ENCODE results near the gene SDC3. TPM values are rescaled to one million over a fixed set of nuclear protein-coding genes. Genes with fewer than 3 reads are reported as not detected.

The SDC3 gene
- total RNA-seq, 1 experiment from 2014 or later: 32.3 TPM

DNA sequence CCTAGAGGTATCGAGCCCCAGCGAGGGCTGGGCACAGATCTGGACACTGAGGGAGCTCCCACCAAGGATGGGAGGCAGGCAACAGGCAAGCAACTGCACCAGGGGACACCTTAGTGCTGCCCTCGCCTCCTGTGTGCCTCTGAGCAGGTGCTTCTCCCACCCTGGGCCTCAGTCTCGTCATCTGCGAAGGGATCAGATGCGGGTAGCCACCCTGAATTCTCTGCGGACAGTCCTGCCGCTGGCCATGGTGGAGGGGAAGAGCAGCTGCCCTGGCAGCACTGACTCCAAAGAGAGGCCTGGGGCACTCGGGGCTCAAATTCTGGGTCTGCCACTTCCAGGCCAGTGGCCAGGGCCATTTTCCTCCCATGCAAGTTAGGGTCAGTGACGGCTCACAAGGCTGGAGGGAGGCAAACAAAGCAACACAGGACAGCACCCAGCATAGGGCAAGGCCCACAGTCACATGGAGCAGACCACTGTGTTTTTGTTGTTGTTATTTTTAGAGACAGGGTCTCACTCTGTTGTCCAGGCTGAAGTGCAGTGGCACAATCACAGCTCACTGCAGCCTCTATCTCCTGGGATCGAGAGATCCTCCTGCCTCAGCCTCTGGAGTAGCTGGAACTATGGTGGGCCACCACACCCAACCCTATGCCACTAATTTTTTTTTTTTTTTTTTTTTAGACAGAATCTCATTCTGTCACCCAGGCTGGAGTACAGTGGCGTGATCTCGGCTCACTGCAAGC lies 7.1 kb upstream of the SDC3 start:
- CTCF ChIA-PET: interaction anchor here (1.2 to 17.8 kb wide), 4 partner anchors 116 to 191 kb away, joined by 5 to 606 read pairs (median 77); no protein-coding TSS in a partner anchor
- no peak for ATAC-seq
- Mint-ChIP-seq H3K27me3 (ENCODE audit: low read depth) (no peaks in the 10 kb centered on the region), H3K9me3 (no peaks in the 10 kb centered on the region), H3K36me3 (no peaks in the 10 kb centered on the region), H3K27ac (no peak overlapping the region), H3K4me3 (no peak overlapping the region), H3K4me1 (peaks cover 6% of the 10 kb centered on the region)
- no peak for DNase-seq (ENCODE audit: low spot score)
- POLR2A ChIA-PET: interaction anchor here (0.5 kb wide), 1 partner anchor 17 kb away, joined by 3 read pairs; no protein-coding TSS in a partner anchor
- TF ChIP-seq ZNF121 (CRISPR knock-in tag; IDR thresholded peaks at IDR 0.05) (peak; percentile 58; the same call in 1 of the 2 replicates), RORB (CRISPR knock-in tag; IDR thresholded peaks at IDR 0.05) (no peak)

GRCh38 chr1:30914931-30915330 lies 6.4 kb upstream of the SDC3 start:
- CTCF ChIA-PET: interaction anchor here (0.6 to 17.8 kb wide), 5 partner anchors 115 to 191 kb away, joined by 3 to 606 read pairs (median 20); no protein-coding TSS in a partner anchor
- TF ChIP-seq ARID4B (CRISPR knock-in tag; IDR thresholded peaks at IDR 0.05; ENCODE audit: borderline replicate concordance) (no peak), MYBL2 (CRISPR knock-in tag; IDR thresholded peaks at IDR 0.05) (no peak)
- Mint-ChIP-seq H3K27ac (no peak overlapping the region), H3K27me3 (ENCODE audit: low read depth) (no peaks in the 10 kb centered on the region; the same call in 1 of the 2 replicates), H3K4me3 (no peak overlapping the region), H3K4me1 (peaks cover 14% of the 10 kb centered on the region), H3K36me3 (no peaks in the 10 kb centered on the region), H3K9me3 (no peaks in the 10 kb centered on the region)
- DNase-seq (ENCODE audit: low spot score) (no peak), ATAC-seq (no peak)
- POLR2A ChIA-PET: no interaction called here

- DNase-seq (ENCODE audit: low spot score) (no peak), ATAC-seq (no peak)
- ChIA-PET POLR2A (no interaction called here), CTCF (interaction anchor here (0.6 to 17.8 kb wide), 4 partner anchors 115 to 135 kb away, joined by 3 to 606 read pairs (median 77); no protein-coding TSS in a partner anchor)
- no peaks in the 10 kb centered on the region for H3K36me3 Mint-ChIP-seq
- H3K27me3 Mint-ChIP-seq (ENCODE audit: low read depth): peaks cover 1% of the 10 kb centered on the region
- no peak overlapping the region for H3K27ac Mint-ChIP-seq
- H3K4me3 Mint-ChIP-seq: no peak overlapping the region
- no peaks in the 10 kb centered on the region for H3K9me3 Mint-ChIP-seq
- H3K4me1 Mint-ChIP-seq: peaks cover 17% of the 10 kb centered on the region
- TF ChIP-seq PRRX2 (CRISPR knock-in tag; IDR thresholded peaks at IDR 0.05): no peak
- TF ChIP-seq SP1 (CRISPR knock-in tag; conservative IDR thresholded peaks at IDR 0.05): no peak
- no peak for TF ChIP-seq ELF4 (CRISPR knock-in tag; IDR thresholded peaks at IDR 0.05; ENCODE audit: low read depth)
- no peak for TF ChIP-seq JAZF1 (CRISPR knock-in tag; IDR thresholded peaks at IDR 0.05)
- TF ChIP-seq IRF2 (CRISPR knock-in tag; IDR thresholded peaks at IDR 0.05; ENCODE audit: borderline replicate concordance, low read depth): no peak
- no peak for TF ChIP-seq SMAD3 (CRISPR knock-in tag; IDR thresholded peaks at IDR 0.05; ENCODE audit: borderline replicate concordance)
- TF ChIP-seq, protein P1, sequence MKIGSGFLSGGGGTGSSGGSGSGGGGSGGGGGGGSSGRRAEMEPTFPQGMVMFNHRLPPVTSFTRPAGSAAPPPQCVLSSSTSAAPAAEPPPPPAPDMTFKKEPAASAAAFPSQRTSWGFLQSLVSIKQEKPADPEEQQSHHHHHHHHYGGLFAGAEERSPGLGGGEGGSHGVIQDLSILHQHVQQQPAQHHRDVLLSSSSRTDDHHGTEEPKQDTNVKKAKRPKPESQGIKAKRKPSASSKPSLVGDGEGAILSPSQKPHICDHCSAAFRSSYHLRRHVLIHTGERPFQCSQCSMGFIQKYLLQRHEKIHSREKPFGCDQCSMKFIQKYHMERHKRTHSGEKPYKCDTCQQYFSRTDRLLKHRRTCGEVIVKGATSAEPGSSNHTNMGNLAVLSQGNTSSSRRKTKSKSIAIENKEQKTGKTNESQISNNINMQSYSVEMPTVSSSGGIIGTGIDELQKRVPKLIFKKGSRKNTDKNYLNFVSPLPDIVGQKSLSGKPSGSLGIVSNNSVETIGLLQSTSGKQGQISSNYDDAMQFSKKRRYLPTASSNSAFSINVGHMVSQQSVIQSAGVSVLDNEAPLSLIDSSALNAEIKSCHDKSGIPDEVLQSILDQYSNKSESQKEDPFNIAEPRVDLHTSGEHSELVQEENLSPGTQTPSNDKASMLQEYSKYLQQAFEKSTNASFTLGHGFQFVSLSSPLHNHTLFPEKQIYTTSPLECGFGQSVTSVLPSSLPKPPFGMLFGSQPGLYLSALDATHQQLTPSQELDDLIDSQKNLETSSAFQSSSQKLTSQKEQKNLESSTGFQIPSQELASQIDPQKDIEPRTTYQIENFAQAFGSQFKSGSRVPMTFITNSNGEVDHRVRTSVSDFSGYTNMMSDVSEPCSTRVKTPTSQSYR (CRISPR knock-in tag; IDR thresholded peaks at IDR 0.05): no peak
- TF ChIP-seq, protein P2, sequence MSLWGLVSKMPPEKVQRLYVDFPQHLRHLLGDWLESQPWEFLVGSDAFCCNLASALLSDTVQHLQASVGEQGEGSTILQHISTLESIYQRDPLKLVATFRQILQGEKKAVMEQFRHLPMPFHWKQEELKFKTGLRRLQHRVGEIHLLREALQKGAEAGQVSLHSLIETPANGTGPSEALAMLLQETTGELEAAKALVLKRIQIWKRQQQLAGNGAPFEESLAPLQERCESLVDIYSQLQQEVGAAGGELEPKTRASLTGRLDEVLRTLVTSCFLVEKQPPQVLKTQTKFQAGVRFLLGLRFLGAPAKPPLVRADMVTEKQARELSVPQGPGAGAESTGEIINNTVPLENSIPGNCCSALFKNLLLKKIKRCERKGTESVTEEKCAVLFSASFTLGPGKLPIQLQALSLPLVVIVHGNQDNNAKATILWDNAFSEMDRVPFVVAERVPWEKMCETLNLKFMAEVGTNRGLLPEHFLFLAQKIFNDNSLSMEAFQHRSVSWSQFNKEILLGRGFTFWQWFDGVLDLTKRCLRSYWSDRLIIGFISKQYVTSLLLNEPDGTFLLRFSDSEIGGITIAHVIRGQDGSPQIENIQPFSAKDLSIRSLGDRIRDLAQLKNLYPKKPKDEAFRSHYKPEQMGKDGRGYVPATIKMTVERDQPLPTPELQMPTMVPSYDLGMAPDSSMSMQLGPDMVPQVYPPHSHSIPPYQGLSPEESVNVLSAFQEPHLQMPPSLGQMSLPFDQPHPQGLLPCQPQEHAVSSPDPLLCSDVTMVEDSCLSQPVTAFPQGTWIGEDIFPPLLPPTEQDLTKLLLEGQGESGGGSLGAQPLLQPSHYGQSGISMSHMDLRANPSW (CRISPR knock-in tag; conservative IDR thresholded peaks at IDR 0.05; ENCODE audit: low read depth): no peak
- no peak for TF ChIP-seq TCF7 (CRISPR knock-in tag; IDR thresholded peaks at IDR 0.05; ENCODE audit: low read depth)
- TF ChIP-seq, protein P3, sequence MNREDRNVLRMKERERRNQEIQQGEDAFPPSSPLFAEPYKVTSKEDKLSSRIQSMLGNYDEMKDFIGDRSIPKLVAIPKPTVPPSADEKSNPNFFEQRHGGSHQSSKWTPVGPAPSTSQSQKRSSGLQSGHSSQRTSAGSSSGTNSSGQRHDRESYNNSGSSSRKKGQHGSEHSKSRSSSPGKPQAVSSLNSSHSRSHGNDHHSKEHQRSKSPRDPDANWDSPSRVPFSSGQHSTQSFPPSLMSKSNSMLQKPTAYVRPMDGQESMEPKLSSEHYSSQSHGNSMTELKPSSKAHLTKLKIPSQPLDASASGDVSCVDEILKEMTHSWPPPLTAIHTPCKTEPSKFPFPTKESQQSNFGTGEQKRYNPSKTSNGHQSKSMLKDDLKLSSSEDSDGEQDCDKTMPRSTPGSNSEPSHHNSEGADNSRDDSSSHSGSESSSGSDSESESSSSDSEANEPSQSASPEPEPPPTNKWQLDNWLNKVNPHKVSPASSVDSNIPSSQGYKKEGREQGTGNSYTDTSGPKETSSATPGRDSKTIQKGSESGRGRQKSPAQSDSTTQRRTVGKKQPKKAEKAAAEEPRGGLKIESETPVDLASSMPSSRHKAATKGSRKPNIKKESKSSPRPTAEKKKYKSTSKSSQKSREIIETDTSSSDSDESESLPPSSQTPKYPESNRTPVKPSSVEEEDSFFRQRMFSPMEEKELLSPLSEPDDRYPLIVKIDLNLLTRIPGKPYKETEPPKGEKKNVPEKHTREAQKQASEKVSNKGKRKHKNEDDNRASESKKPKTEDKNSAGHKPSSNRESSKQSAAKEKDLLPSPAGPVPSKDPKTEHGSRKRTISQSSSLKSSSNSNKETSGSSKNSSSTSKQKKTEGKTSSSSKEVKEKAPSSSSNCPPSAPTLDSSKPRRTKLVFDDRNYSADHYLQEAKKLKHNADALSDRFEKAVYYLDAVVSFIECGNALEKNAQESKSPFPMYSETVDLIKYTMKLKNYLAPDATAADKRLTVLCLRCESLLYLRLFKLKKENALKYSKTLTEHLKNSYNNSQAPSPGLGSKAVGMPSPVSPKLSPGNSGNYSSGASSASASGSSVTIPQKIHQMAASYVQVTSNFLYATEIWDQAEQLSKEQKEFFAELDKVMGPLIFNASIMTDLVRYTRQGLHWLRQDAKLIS (CRISPR knock-in tag; IDR thresholded peaks at IDR 0.05; ENCODE audit: borderline replicate concordance): no peak
- no peak for TF ChIP-seq ZNF121 (CRISPR knock-in tag; IDR thresholded peaks at IDR 0.05)
- TF ChIP-seq, protein P4, sequence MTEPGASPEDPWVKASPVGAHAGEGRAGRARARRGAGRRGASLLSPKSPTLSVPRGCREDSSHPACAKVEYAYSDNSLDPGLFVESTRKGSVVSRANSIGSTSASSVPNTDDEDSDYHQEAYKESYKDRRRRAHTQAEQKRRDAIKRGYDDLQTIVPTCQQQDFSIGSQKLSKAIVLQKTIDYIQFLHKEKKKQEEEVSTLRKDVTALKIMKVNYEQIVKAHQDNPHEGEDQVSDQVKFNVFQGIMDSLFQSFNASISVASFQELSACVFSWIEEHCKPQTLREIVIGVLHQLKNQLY (CRISPR knock-in tag; IDR thresholded peaks at IDR 0.05): no peak
- TF ChIP-seq GTF2I (CRISPR knock-in tag; conservative IDR thresholded peaks at IDR 0.05): no peak
Observed at GRCh38 chr1:30914587-30914922, 6.0 kb upstream of the SDC3 start.

Data from WTC11 (cell line).